IMR-90 (cell line): ENCODE data around the gene GAREM1. TPM values are rescaled to one million over a fixed set of nuclear protein-coding genes. Genes with fewer than 3 reads are reported as not detected.
A peak's percentile ranks its signal among the peaks of the same experiment; 100 is the strongest.

Experiments used
- ATAC-seq: fragments of 200-7000 bp; cut with Tn5 transposase; 2 replicates; pipeline ENCODE4 v1.9.1; 2020; ENCODE audit warnings: low read depth, mild to moderate bottlenecking, moderate library complexity
- BruUV-seq: library from RNA; stranded (reverse); fragments of 400-500 nt; replicated peaks from 2 replicates; lab custom pipeline; 2021; lab: Mats Ljungman, UMichigan
- CTCF ChIA-PET: fragments of 300-600 bp; formaldehyde crosslinking; extraction: SDS; loops from one replicate; lab custom pipeline; 2021; ENCODE audit warnings: antibody characterized with exemption; lab: Yijun Ruan, JAX
- POLR2A ChIA-PET: fragments of 300-600 bp; sonication (Branson Sonifier 250); formaldehyde crosslinking; loops from one replicate; lab custom pipeline; 2022; ENCODE audit warnings: antibody characterized with exemption; ENCODE audit not compliant: unreplicated experiment; lab: Charles Lee
- DNase-seq: peaks from one replicate; pipeline ENCODE4 v3.0.0; 2013
- H2AFZ ChIP-seq: replicated peaks from 2 replicates; pipeline ENCODE3; 2013; ENCODE audit warnings: low read length, mild to moderate bottlenecking; ENCODE audit not compliant: poor library complexity
- H2AK5ac ChIP-seq: 2 replicates; pipeline ENCODE4 v1.6.1; 2013; ENCODE audit warnings: low read depth, low read length, inconsistent platforms
- H2AK9ac ChIP-seq: replicated peaks from 2 replicates; pipeline ENCODE3; 2013; ENCODE audit warnings: mild to moderate bottlenecking, low read depth, low read length, moderate library complexity; ENCODE audit not compliant: poor library complexity
- H2BK120ac ChIP-seq: 2 replicates; pipeline ENCODE4 v1.6.1; 2013; ENCODE audit warnings: low read depth, low read length, inconsistent platforms
- H2BK15ac ChIP-seq: 3 replicates; pipeline ENCODE4 v1.6.1; 2013; ENCODE audit warnings: low read depth, low read length, inconsistent platforms
- H2BK20ac ChIP-seq: 2 replicates; pipeline ENCODE4 v1.6.1; 2013; ENCODE audit warnings: low read depth, mild to moderate bottlenecking, inconsistent platforms, low read length, moderate library complexity
- H2BK5ac ChIP-seq: 2 replicates; pipeline ENCODE4 v1.6.1; 2013; ENCODE audit warnings: mild to moderate bottlenecking, low read depth, low read length, inconsistent platforms; ENCODE audit not compliant: poor library complexity, severe bottlenecking
- H3K14ac ChIP-seq: replicated peaks from 2 replicates; pipeline ENCODE4 v1.6.1; 2013; ENCODE audit warnings: low read depth, low read length, inconsistent platforms
- H3K18ac ChIP-seq: 2 replicates; pipeline ENCODE4 v1.6.1; 2013; ENCODE audit warnings: low read depth, low read length, control low read depth
- H3K23ac ChIP-seq: 2 replicates; pipeline ENCODE4 v1.6.1; 2013; ENCODE audit warnings: low read depth, low read length, inconsistent platforms
- H3K27ac ChIP-seq: 2 replicates; pipeline ENCODE4 v1.5.1; 2013; ENCODE audit warnings: mild to moderate bottlenecking, control low read depth, low read length; ENCODE audit not compliant: insufficient read depth
- H3K27me3 ChIP-seq: 2 replicates; pipeline ENCODE4 v1.6.1; 2013; ENCODE audit warnings: low read length; ENCODE audit not compliant: control insufficient read depth, insufficient read depth
- H3K36me3 ChIP-seq: 2 replicates; pipeline ENCODE4 v1.6.1; 2013; ENCODE audit warnings: low read length, mixed read lengths; ENCODE audit not compliant: control insufficient read depth, insufficient read depth
- H3K4ac ChIP-seq: 2 replicates; pipeline ENCODE4 v1.6.1; 2013; ENCODE audit warnings: low read depth, low read length, inconsistent platforms
- H3K4me1 ChIP-seq: 2 replicates; pipeline ENCODE4 v1.6.1; 2013; ENCODE audit warnings: low read length, mixed read lengths; ENCODE audit not compliant: control insufficient read depth, insufficient read depth
- H3K4me2 ChIP-seq: 2 replicates; pipeline ENCODE4 v1.6.1; 2013; ENCODE audit warnings: low read depth, mild to moderate bottlenecking, control low read depth, low read length, moderate library complexity
- H3K4me3 ChIP-seq: 2 replicates; pipeline ENCODE4 v1.5.1; 2013; ENCODE audit warnings: low read depth, mild to moderate bottlenecking, control low read depth, low read length, moderate library complexity; ENCODE audit not compliant: insufficient read depth
- H3K56ac ChIP-seq: 2 replicates; pipeline ENCODE4 v1.6.1; 2013; ENCODE audit warnings: low read length, inconsistent platforms; ENCODE audit not compliant: insufficient read depth; ENCODE audit errors: extremely low read depth
- H3K79me1 ChIP-seq, 2 experiments: 2 replicates each; pipeline ENCODE4 v1.6.1; 2013; ENCODE audit warnings: low read length in 2 of 2, inconsistent platforms in 1 of 2, low read depth in 1 of 2
- H3K9ac ChIP-seq: 2 replicates; pipeline ENCODE4 v1.6.1; 2013; ENCODE audit warnings: low read depth, low read length, control low read depth
- H3K9me1 ChIP-seq: 2 replicates; pipeline ENCODE4 v1.6.1; 2013; ENCODE audit warnings: low read length, inconsistent platforms; ENCODE audit not compliant: insufficient read depth
- H3K9me3 ChIP-seq: 2 replicates; pipeline ENCODE4 v1.6.1; 2013; ENCODE audit warnings: low read length; ENCODE audit not compliant: control insufficient read depth, insufficient read depth
- H4K20me1 ChIP-seq: 2 replicates; pipeline ENCODE4 v1.6.1; 2013; ENCODE audit warnings: low read length, inconsistent platforms; ENCODE audit not compliant: insufficient read depth
- H4K5ac ChIP-seq: 2 replicates; pipeline ENCODE4 v1.6.1; 2013; ENCODE audit warnings: mild to moderate bottlenecking, low read depth, low read length, control low read depth
- H4K8ac ChIP-seq, 2 experiments: 2 replicates each; pipeline ENCODE4 v1.6.1; 2013; ENCODE audit warnings: low read depth in 2 of 2, low read length in 2 of 2, control low read depth in 1 of 2, inconsistent platforms in 1 of 2
- H4K91ac ChIP-seq: 2 replicates; pipeline ENCODE4 v1.6.1; 2013; ENCODE audit warnings: low read depth, low read length, inconsistent platforms; ENCODE audit not compliant: insufficient read depth
- CEBPB ChIP-seq: IDR thresholded peaks from 2 replicates; pipeline ENCODE4 v1.6.1; 2012; ENCODE audit warnings: low read depth, low read length, improper control_type of control experiment
- NFE2L2 ChIP-seq: fragments of 150-350 bp; IDR thresholded peaks from 2 replicates; pipeline ENCODE4 v1.6.1; 2016; ENCODE audit warnings: low read depth, mild to moderate bottlenecking, low read length
- SMC3 ChIP-seq: fragments of 150-350 bp; IDR thresholded peaks from 2 replicates; pipeline ENCODE4 v1.6.1; 2016; ENCODE audit warnings: low read depth, mild to moderate bottlenecking, antibody characterized with exemption, low read length, moderate library complexity
- WGBS, 2 experiments: methylation state at CpG; one replicate each; pipeline versions ENCODE4 v1.1.5 to v1.1.7; 2013; ENCODE audit warnings: missing lambda C conversion rate in 2 of 2; ENCODE audit not compliant: insufficient read length in 1 of 2; ENCODE audit errors: extremely low coverage in 2 of 2; 5-methylcytosine and 5-hydroxymethylcytosine counted together
- dilution Hi-C: fragments of 300-500 bp; cut with HindIII; formaldehyde crosslinking; loops from one replicate; pipeline ENCODE4 v1.14.3; 2018; ENCODE audit warnings: low sequenced_read_pairs; ENCODE audit not compliant: unreplicated experiment
- in situ Hi-C: fragments of 300-500 bp; cut with MboI; formaldehyde crosslinking; loops from 3 replicates; pipeline ENCODE4 v1.14.3; 2019; ENCODE audit warnings: low sequenced_read_pairs, inconsistent platforms, mixed read lengths
- intact Hi-C: fragments of 100-400 bp; cut with micrococcal nuclease; formaldehyde crosslinking; loops from 2 replicates; pipeline ENCODE4 v1.10.0; 2022
- polyA plus RNA-seq, 3 experiments: library from polyadenylated mRNA; depleted of rRNA; stranded (reverse); fragments of >200 nt; gene quantifications; 2 replicates each; pipeline ENCODE4 v1.2.3, GENCODE V29; 2012; ENCODE audit warnings: low replicate concordance in 1 of 3
- total RNA-seq: library from RNA; depleted of rRNA; stranded (reverse); fragments of >200 nt; gene quantifications from 2 replicates; pipeline ENCODE4 v1.2.3, GENCODE V29; 2012

GAREM1 gene
- total and polyA plus RNA-seq, 2 of the 4 experiments (the other 2 are of a cell fraction) = 1.4 to 2.3 TPM

DNA sequence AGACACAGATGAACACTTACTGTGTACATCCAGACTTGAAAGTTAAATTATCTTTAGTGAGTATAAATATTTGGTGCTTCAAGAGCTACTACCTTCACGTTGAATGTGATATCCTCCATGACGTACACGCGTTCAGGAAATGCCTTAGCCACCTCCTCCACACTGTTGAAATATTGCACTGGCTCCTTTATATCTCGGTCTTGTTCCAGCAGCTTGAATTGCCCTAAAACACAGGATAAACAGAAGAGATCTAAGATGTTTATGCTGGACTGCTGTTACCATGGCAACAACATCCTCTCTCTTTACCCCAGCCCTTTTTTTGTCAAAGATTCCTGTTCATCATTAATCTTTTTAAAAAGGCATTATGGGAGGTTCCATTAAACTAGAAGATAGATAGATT is 160.6 kb downstream of the GAREM1 start:
- H3K23ac ChIP-seq = no peak overlapping the region
- H2BK120ac ChIP-seq = no peak overlapping the region
- ATAC-seq (peak; percentile 68), DNase-seq (peak; percentile 89)
- H3K27me3 ChIP-seq = no peaks in the 10 kb centered on the region
- intact Hi-C loops (no loop called here), in situ Hi-C loops (no loop called here), dilution Hi-C loops (no loop called here)
- no peak overlapping the region for H3K56ac ChIP-seq
- H2AK9ac ChIP-seq = no peak overlapping the region
- H3K9me1 ChIP-seq = peaks cover 3% of the 10 kb centered on the region; the same call in 1 of the 2 replicates
- no CpG with 5 or more reads among the region's 5 CpGs for WGBS, 2 experiments
- H3K4me3 ChIP-seq = no peak overlapping the region
- peak; percentile 73 for TF ChIP-seq CEBPB
- no peak for TF ChIP-seq NFE2L2
- no peak for TF ChIP-seq SMC3
- no peak overlapping the region for H3K4ac ChIP-seq
- CTCF ChIA-PET = interaction anchor here (1.0 to 2.3 kb wide), 4 partner anchors 7 to 160 kb away, joined by 3 to 8 read pairs (median 4); partner anchors contain the start of gene GAREM1
- H2BK15ac ChIP-seq = no peak overlapping the region
- peaks cover 2% of the 10 kb centered on the region for H3K4me1 ChIP-seq
- no TSS peak for BruUV-seq
- no peaks in the 10 kb centered on the region for H3K9me3 ChIP-seq
- H3K18ac ChIP-seq = no peak overlapping the region
- no peaks in the 10 kb centered on the region for H3K79me1 ChIP-seq
- H4K5ac ChIP-seq = no peak overlapping the region
- no peaks in the 10 kb centered on the region for H3K36me3 ChIP-seq
- H4K91ac ChIP-seq = no peak overlapping the region
- no peaks in the 10 kb centered on the region for H4K20me1 ChIP-seq
- peak overlapping the region in 1 of 2 experiments; percentile 0; a peak in 1 of 4 replicates for H4K8ac ChIP-seq
- no peak overlapping the region for H2AK5ac ChIP-seq
- H3K4me2 ChIP-seq = peak overlapping the region; percentile 2; the same call in 1 of the 2 replicates
- H3K9ac ChIP-seq = no peak overlapping the region
- no peak overlapping the region for H3K27ac ChIP-seq
- POLR2A ChIA-PET = interaction anchor here (0.6 kb wide), 1 partner anchor 12 kb away, joined by 3 read pairs; no protein-coding TSS in a partner anchor
- no peak overlapping the region for H3K14ac ChIP-seq
- no peak overlapping the region for H2AFZ ChIP-seq
- H2BK5ac ChIP-seq = peak overlapping the region; percentile 1
- 0 out of 2 replicates have a peak overlapping the region, but pooled peaks have one; percentile 0 for H2BK20ac ChIP-seq
